Type B pancreatic cell (in vitro differentiated cells): ENCODE data around the gene PLCG1. TPM values are rescaled to one million over a fixed set of nuclear protein-coding genes. Genes with fewer than 3 reads are reported as not detected.

Source experiments
- DNase-seq: peaks from one replicate; pipeline ENCODE4 v3.0.0; 2021; ENCODE audit warnings: mixed read lengths; ENCODE audit not compliant: unreplicated experiment; ENCODE audit errors: extremely low spot score
- H3K27ac Mint-ChIP-seq: 2 replicates; pipeline ENCODE4 v1.8.0; 2021; ENCODE audit warnings: mild to moderate bottlenecking, mixed read lengths
- H3K27me3 Mint-ChIP-seq: 2 replicates; pipeline ENCODE4 v1.8.0; 2021; ENCODE audit warnings: mixed read lengths
- H3K36me3 Mint-ChIP-seq: 2 replicates; pipeline ENCODE4 v1.8.0; 2021; ENCODE audit warnings: mixed read lengths
- H3K4me1 Mint-ChIP-seq: one replicate; pipeline ENCODE4 v1.8.0; 2021; ENCODE audit warnings: mixed read lengths; ENCODE audit not compliant: unreplicated experiment
- H3K4me3 Mint-ChIP-seq: 2 replicates; pipeline ENCODE4 v1.8.0; 2021; ENCODE audit warnings: mild to moderate bottlenecking, mixed read lengths
- H3K9me3 Mint-ChIP-seq: 2 replicates; pipeline ENCODE4 v1.8.0; 2021; ENCODE audit warnings: mixed read lengths
- total RNA-seq: library from RNA; stranded (reverse); gene quantifications from 2 replicates; pipeline ENCODE4 v1.2.1, GENCODE V29; 2021; ENCODE audit warnings: low replicate concordance
- TF ChIP-seq, protein P1 (sequence below): fragments of 200-600 bp; sonication (generic); conservative IDR thresholded peaks from 2 replicates; pipeline ENCODE4 v1.5.0; 2021; ENCODE audit warnings: antibody characterized with exemption, mild to moderate bottlenecking

Gene PLCG1
- total RNA-seq, 1 donor from 2014 or later: 241 TPM

DNA sequence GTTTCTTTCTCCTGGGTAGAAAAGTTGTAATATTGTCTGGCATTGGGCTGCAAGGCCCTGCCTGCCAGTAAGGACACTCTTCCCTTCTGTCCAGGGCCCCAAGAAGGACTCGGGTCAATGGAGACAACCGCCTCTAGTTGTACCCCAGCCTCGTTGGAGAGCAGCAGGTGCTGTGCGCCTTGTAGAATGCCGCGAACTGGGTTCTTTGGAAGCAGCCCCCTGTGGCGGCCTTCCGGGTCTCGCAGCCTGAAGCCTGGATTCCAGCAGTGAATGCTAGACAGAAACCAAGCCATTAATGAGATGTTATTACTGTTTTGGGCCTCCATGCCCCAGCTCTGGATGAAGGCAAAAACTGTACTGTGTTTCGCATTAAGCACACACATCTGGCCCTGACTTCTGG is 37.0 kb downstream of the PLCG1 start:
- H3K36me3 Mint-ChIP-seq: peaks cover 24% of the 10 kb centered on the region
- H3K4me3 Mint-ChIP-seq: no peak overlapping the region
- DNase-seq: no peak
- H3K27ac Mint-ChIP-seq: no peak overlapping the region
- H3K27me3 Mint-ChIP-seq: no peaks in the 10 kb centered on the region
- H3K4me1 Mint-ChIP-seq: peaks cover 20% of the 10 kb centered on the region
- no peaks in the 10 kb centered on the region for H3K9me3 Mint-ChIP-seq
- TF ChIP-seq, protein P1, sequence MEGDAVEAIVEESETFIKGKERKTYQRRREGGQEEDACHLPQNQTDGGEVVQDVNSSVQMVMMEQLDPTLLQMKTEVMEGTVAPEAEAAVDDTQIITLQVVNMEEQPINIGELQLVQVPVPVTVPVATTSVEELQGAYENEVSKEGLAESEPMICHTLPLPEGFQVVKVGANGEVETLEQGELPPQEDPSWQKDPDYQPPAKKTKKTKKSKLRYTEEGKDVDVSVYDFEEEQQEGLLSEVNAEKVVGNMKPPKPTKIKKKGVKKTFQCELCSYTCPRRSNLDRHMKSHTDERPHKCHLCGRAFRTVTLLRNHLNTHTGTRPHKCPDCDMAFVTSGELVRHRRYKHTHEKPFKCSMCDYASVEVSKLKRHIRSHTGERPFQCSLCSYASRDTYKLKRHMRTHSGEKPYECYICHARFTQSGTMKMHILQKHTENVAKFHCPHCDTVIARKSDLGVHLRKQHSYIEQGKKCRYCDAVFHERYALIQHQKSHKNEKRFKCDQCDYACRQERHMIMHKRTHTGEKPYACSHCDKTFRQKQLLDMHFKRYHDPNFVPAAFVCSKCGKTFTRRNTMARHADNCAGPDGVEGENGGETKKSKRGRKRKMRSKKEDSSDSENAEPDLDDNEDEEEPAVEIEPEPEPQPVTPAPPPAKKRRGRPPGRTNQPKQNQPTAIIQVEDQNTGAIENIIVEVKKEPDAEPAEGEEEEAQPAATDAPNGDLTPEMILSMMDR: no peak

DNA sequence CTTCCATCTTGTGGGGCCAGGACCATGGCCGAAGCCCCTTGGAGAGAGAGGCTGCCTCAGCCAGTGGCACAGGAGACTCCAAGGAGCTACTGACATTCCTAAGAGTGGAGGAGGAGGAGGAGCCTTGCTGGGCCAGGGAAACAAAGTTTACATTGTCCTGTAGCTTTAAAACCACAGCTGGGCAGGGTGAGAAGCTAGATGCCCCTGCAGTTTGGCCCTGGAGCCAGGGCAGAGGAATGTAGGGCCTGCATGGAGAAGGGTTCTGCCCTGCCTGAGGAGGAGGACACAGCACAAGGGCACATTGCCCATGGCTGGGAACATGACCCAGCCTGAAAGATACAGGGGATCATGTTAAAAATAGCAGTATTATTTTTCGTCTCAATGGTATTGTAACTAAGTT is 37.4 kb downstream of the PLCG1 start:
- Mint-ChIP-seq H3K4me3 (no peak overlapping the region), H3K27ac (no peak overlapping the region), H3K27me3 (no peaks in the 10 kb centered on the region), H3K9me3 (no peaks in the 10 kb centered on the region), H3K4me1 (peaks cover 20% of the 10 kb centered on the region), H3K36me3 (peaks cover 24% of the 10 kb centered on the region)
- TF ChIP-seq, protein P1: no peak
- DNase-seq: no peak

DNA sequence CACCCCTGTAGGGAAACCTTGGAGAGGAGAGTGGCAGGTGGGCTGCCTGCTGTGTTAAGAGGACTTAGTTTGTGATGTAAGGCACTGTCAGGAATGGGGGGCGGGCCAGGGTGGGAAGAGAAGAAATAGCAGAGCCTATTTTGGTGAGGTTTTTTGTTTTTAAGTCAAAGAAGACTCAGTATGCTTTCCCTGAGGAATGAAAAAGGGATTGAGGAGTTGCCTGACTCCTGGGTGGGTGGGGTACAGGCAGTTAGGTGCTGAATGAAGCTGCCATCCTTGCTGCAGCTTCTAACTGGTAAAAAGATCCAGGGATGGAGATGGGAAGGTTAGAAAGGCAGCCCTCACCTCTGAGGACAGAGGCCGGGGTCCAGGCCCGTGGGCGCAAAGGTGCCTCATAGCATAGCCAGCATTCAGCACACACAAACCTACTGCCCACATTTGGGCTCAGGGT is 37.9 kb downstream of the PLCG1 start:
- H3K9me3 Mint-ChIP-seq: no peaks in the 10 kb centered on the region
- peak; percentile 29 for DNase-seq
- peaks cover 24% of the 10 kb centered on the region for H3K36me3 Mint-ChIP-seq
- H3K27ac Mint-ChIP-seq: no peak overlapping the region
- no peak overlapping the region for H3K4me3 Mint-ChIP-seq
- TF ChIP-seq, protein P1: no peak
- no peaks in the 10 kb centered on the region for H3K27me3 Mint-ChIP-seq
- peaks cover 20% of the 10 kb centered on the region for H3K4me1 Mint-ChIP-seq

DNA sequence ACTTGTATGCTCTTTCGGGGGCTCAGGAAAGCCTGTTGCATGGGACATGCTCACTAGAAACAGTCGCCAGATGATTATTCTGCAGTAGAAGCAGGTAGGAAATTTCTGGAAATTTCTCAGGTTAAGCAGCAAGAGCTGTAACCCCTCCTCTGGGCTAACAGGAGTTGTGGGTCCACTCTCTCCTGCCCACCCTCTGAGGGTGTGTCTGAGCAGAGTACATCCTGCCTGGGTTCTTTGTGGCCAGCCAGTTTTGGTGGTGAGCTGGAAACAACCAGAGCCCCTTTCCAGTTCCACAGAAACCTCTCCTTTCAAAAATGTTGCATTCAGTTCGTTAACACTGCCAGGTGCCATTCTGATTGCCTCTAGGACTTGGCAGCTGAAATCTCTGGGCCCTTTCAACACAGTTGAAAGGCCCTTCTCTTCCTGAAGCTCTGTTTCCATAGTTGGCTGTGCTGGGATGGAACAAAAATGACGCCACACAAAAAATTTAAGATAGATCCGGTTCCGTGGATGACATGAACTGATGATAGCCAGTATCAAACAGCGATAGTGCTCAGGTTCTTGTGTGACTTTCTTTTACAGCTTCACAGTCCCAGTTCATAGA is 38.5 kb downstream of the PLCG1 start:
- Mint-ChIP-seq H3K4me3 (no peak overlapping the region), H3K27ac (no peak overlapping the region), H3K4me1 (peaks cover 20% of the 10 kb centered on the region), H3K36me3 (peaks cover 24% of the 10 kb centered on the region), H3K9me3 (no peaks in the 10 kb centered on the region), H3K27me3 (no peaks in the 10 kb centered on the region)
- TF ChIP-seq, protein P1: no peak
- no peak for DNase-seq

DNA sequence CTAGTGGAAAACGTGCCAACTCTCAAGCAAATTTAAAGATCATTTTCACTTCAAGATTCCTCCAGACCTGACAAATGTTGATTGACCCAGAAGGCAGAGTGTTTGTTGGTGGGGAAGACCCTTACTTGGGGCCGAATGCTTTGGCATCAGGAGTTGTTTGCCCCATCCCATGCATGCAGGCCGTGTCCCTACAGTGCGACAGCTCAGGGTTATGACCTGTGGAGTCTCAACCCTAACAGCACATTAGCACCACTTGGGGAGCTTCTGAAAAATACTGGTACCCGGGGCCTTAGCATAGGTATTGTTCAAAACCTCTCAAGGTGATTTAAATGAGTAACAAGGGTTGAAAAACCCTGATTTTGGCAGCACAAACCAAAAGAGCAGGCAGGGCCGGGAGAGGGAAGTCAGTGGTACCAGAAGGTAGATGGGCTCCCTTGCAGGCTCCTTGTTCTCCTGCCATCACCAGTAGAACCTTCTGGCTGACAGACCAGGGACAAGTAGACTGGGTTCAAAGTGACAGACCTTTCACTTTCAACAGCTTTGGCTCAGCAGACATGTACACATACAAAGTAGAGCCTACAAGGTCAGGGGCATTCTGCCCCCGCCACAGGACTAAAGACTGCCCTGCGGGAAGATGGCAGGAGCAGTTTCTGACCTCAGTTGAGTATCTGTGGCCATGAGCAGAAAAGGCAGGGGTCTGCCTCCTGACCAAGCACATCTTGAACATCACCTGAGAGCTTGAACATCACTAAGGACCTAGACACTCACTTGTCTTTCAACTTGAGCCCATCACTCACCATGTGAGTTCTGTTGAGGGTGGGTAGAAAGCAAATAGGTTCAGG is 39.6 kb downstream of the PLCG1 start:
- no peak overlapping the region for H3K27ac Mint-ChIP-seq
- no peaks in the 10 kb centered on the region for H3K27me3 Mint-ChIP-seq
- peak; percentile 42 for DNase-seq
- TF ChIP-seq, protein P1: no peak
- H3K4me3 Mint-ChIP-seq: no peak overlapping the region
- peaks cover 23% of the 10 kb centered on the region for H3K36me3 Mint-ChIP-seq
- H3K9me3 Mint-ChIP-seq: no peaks in the 10 kb centered on the region
- H3K4me1 Mint-ChIP-seq: peaks cover 20% of the 10 kb centered on the region
